Transverse colon (tissue), 4 donors: ENCODE data around the gene CPNE4. TPM values are rescaled to one million over a fixed set of nuclear protein-coding genes. Genes with fewer than 3 reads are reported as not detected.

Experiments
- DNase-seq: peaks from one replicate; pipeline ENCODE4 v3.0.0-alpha.2; 2019
- H3K27ac ChIP-seq, 4 donors: fragments of 200-600 bp; sonication (generic); 2 replicates each; pipeline ENCODE4 v1.5.1; 2016 to 2018; ENCODE audit warnings: inconsistent platforms in 4 of 4
- H3K27me3 ChIP-seq: fragments of 200-600 bp; sonication (generic); 2 replicates; pipeline ENCODE4 v1.5.1; 2017; ENCODE audit warnings: inconsistent platforms
- H3K36me3 ChIP-seq, 4 donors: fragments of 200-600 bp; sonication (generic); 2 replicates each; pipeline ENCODE4 v1.5.1; 2017 to 2019; ENCODE audit warnings: inconsistent platforms in 4 of 4
- H3K4me1 ChIP-seq, 4 donors: fragments of 200-600 bp; sonication (generic); 2 replicates each; pipeline ENCODE4 v1.5.1; 2017 to 2020; ENCODE audit warnings: inconsistent platforms in 4 of 4
- H3K4me3 ChIP-seq, 4 donors: fragments of 200-600 bp; sonication (generic); 1 replicate in 1 of 4; 2 replicates in 3 of 4; pipeline versions ENCODE4 v1.5.1 to v1.6.1; 2017 to 2019; ENCODE audit warnings: inconsistent platforms in 4 of 4
- H3K9me3 ChIP-seq, 2 donors: fragments of 200-600 bp; sonication (generic); 2 replicates each; pipeline ENCODE4 v1.5.1; 2017 to 2019; ENCODE audit warnings: inconsistent platforms in 2 of 2
- EP300 ChIP-seq: sonication (generic); formaldehyde crosslinking; IDR thresholded peaks from one replicate; pipeline ENCODE4 v1.6.1; 2017; ENCODE audit warnings: antibody characterized with exemption, low read depth
- POLR2A ChIP-seq: fragments of 450-650 bp; IDR thresholded peaks from one replicate; pipeline ENCODE4 v1.6.1; 2016; ENCODE audit warnings: antibody characterized with exemption, mild to moderate bottlenecking, moderate library complexity
- POLR2AphosphoS5 ChIP-seq, 3 donors: sonication (generic); formaldehyde crosslinking; IDR thresholded peaks; one replicate each; pipeline ENCODE4 v1.6.1; 2016; ENCODE audit warnings: antibody characterized with exemption in 3 of 3
- WGBS, 2 donors: methylation state at CpG; one replicate each; pipeline ENCODE4 v1.1.5; 2018; ENCODE audit warnings: low coverage in 1 of 2; 5-methylcytosine and 5-hydroxymethylcytosine counted together
- in situ Hi-C, 4 donors: fragments of 200-750 bp; cut with MboI; loops; one replicate each; pipeline versions ENCODE4 v1.15.0 to v1.15.1; 2017; ENCODE audit warnings: low sequenced_read_pairs in 3 of 4, low pct_ligation_motif_present in 1 of 4, low pct_unique_long_range_greater_than_20kb in 1 of 4
- intact Hi-C: fragments of 100-400 bp; cut with DNase I; formaldehyde crosslinking; loops from one replicate; pipeline ENCODE4 v1.15.1; 2023; ENCODE audit warnings: low total_unique reads
- total RNA-seq, 4 donors: library from RNA; depleted of rRNA; stranded (reverse); fragments of >200 nt; gene quantifications; one replicate each; pipeline ENCODE4 v1.1.0, GENCODE V29; 2016
- TF ChIP-seq, protein P1 (sequence below), 5 experiments: fragments of 200-600 bp in 3 of 5; fragments of 450-650 bp in 2 of 5; sonication (generic) in 3 of 5; IDR thresholded peaks; 1 replicate in 2 of 5; 2 replicates in 3 of 5; pipeline ENCODE4 v1.5.1; 2016 to 2017; ENCODE audit warnings: antibody characterized with exemption in 5 of 5, inconsistent platforms in 3 of 5, mild to moderate bottlenecking in 2 of 5, moderate library complexity in 1 of 5

The CPNE4 gene
- total RNA-seq, 4 donors from 2014 or later = 0.16 to 1.5 TPM; not detected in 2

DNA sequence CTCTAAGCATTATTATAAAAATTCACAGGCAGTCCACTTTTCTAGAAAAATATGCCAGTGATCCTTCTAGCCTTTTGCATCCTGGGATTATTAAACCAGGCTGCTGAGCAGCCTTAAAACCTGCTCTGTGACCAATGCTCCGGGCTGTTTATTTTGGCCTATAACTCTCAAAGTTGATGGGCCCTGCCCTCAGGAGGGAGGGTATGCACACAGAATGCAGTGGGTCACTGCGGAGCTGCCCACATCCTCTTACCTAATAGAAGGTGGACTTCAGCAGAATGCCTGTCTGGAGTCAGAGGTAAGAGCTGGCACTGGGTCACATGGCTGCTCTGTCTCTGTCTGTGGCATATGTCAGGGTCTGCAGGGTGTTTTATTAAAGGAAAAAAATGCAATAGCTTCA is 26.0 kb downstream of the CPNE4 start:
- H3K27me3 ChIP-seq = peaks cover 2% of the 10 kb centered on the region
- H3K27ac ChIP-seq = no peak overlapping the region
- TF ChIP-seq EP300 (no peak), POLR2A (no peak), POLR2AphosphoS5 (IDR thresholded peaks at IDR 0.05) (no peak)
- TF ChIP-seq, protein P1, sequence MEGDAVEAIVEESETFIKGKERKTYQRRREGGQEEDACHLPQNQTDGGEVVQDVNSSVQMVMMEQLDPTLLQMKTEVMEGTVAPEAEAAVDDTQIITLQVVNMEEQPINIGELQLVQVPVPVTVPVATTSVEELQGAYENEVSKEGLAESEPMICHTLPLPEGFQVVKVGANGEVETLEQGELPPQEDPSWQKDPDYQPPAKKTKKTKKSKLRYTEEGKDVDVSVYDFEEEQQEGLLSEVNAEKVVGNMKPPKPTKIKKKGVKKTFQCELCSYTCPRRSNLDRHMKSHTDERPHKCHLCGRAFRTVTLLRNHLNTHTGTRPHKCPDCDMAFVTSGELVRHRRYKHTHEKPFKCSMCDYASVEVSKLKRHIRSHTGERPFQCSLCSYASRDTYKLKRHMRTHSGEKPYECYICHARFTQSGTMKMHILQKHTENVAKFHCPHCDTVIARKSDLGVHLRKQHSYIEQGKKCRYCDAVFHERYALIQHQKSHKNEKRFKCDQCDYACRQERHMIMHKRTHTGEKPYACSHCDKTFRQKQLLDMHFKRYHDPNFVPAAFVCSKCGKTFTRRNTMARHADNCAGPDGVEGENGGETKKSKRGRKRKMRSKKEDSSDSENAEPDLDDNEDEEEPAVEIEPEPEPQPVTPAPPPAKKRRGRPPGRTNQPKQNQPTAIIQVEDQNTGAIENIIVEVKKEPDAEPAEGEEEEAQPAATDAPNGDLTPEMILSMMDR (IDR thresholded peaks at IDR 0.05) = no peak
- no peaks in the 10 kb centered on the region for H3K36me3 ChIP-seq
- H3K4me1 ChIP-seq = no peaks in the 10 kb centered on the region
- 34% methylated on average over 2 of the region's 2 CpGs; no CpG with 5 or more reads in 1 of the 2 donors for WGBS, 2 donors
- in situ Hi-C loops = no loop called here
- H3K9me3 ChIP-seq = no peaks in the 10 kb centered on the region
- DNase-seq = no peak
- intact Hi-C loops = no loop called here
- H3K4me3 ChIP-seq = no peak overlapping the region

DNA sequence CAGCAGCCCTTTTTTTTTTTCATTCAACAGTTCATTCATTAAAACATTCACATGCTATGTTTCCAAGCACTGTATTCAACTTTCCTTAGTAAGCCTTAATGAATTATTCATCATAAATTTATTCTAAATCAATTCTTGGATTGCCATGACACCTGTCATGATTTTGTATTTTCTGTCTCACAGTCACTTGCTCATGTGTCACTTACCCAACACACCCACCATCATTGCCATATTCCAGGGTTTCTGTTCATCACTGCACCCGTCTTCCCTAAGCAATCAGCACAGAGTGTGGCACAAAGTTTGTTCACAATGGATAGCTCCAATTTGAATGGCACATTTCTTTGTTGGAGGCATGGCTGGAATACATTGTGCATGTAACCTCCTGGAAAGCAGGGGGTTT is 27.2 kb downstream of the CPNE4 start:
- H3K27ac ChIP-seq = no peak overlapping the region
- no peaks in the 10 kb centered on the region for H3K9me3 ChIP-seq
- no peak overlapping the region for H3K4me3 ChIP-seq
- in situ Hi-C loops = no loop called here
- no peaks in the 10 kb centered on the region for H3K27me3 ChIP-seq
- intact Hi-C loops = no loop called here
- DNase-seq = no peak
- no peaks in the 10 kb centered on the region for H3K4me1 ChIP-seq
- no peaks in the 10 kb centered on the region for H3K36me3 ChIP-seq
- TF ChIP-seq, protein P1 (IDR thresholded peaks at IDR 0.05) = no peak
- TF ChIP-seq POLR2AphosphoS5 (IDR thresholded peaks at IDR 0.05) (no peak), POLR2A (no peak), EP300 (no peak)
- WGBS, 2 donors = 3% methylated on average over 1 of the region's 1 CpG; no CpG with 5 or more reads in 1 of the 2 donors

DNA sequence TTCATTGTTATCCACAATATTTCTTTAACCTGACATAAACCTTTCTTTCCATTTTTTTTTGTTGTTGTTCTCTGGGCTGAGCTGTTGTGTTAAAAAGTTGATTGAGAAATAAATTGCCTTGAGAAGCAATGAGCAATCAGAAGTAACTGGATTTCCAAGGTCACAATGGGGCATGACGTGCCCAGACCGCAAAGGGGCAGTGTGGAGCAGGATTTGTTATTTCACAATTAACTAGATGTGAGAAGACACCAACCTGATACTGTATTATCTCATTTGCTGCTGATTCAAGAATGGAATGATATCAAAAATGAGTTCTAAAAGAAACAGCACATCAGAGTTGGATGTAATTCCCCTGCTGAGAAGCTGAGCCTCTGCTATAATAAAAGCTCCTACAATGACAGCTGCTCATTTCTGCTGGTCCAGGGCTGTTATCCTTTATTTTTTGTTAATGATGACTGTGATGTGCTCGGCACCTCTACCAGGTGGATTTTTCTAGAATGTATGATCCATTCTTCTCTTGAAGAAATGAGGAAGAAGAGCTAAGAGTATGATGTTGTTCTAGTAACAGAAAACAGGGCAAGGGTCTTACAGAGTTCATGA is 28.1 kb downstream of the CPNE4 start:
- peak; percentile 12 for DNase-seq
- 0 to 31% methylated on average over 1 to 3 of the region's 3 CpGs for WGBS, 2 donors
- H3K27me3 ChIP-seq = no peaks in the 10 kb centered on the region
- H3K27ac ChIP-seq = no peak overlapping the region
- no peaks in the 10 kb centered on the region for H3K36me3 ChIP-seq
- in situ Hi-C loops = no loop called here
- intact Hi-C loops = no loop called here
- no peak overlapping the region for H3K4me3 ChIP-seq
- no peak for TF ChIP-seq EP300
- TF ChIP-seq, protein P1 (IDR thresholded peaks at IDR 0.05) = peak in 3 of 5 experiments; percentile 24 to 44 (median 35)
- no peaks in the 10 kb centered on the region for H3K4me1 ChIP-seq
- H3K9me3 ChIP-seq = no peaks in the 10 kb centered on the region

DNA sequence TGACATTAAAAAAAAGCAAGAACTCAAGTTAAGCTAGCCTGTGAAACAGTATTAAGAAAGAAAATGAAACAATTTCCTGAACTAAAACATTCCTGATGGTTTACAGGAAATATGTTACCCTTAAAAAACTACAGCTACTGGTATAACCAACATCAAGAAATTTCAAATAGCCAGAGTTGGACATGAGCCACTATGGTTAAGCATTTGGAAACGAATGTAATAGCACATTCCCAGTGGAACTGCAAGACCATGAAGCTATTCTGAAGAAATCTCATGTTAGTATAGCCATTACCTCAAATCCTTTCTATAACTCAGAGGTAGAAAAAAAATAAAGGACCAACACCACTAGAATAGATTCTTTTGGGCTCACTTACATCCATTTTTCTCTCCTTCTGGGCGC is 30.2 kb downstream of the CPNE4 start:
- in situ Hi-C loops = no loop called here
- WGBS, 2 donors = 35 to 42% methylated on average over 2 of the region's 2 CpGs

More for the DNA sequence above, 30.2 kb downstream of the CPNE4 start:
- Histone ChIP-seq H3K27ac (no peak overlapping the region), H3K4me3 (no peak overlapping the region), H3K9me3 (no peaks in the 10 kb centered on the region), H3K36me3 (no peaks in the 10 kb centered on the region), H3K4me1 (no peaks in the 10 kb centered on the region), H3K27me3 (no peaks in the 10 kb centered on the region)
- DNase-seq = no peak
- intact Hi-C loops = no loop called here
- TF ChIP-seq EP300 = no peak
- no peak for TF ChIP-seq POLR2A
- no peak for TF ChIP-seq POLR2AphosphoS5 (IDR thresholded peaks at IDR 0.05)
- TF ChIP-seq, protein P1 (IDR thresholded peaks at IDR 0.05) = no peak
